PFSK-1 (cell line): ENCODE results near the gene TMPRSS9.

ENCODE experiments used
- FOXP2 ChIP-seq: optimal IDR thresholded peaks from 2 replicates; pipeline ENCODE3; 2011; ENCODE audit warnings: borderline replicate concordance, control low read depth, inconsistent platforms; ENCODE audit not compliant: insufficient read depth; ENCODE audit errors: extremely low read length, extremely low read depth
- POLR2AphosphoS5 ChIP-seq: IDR thresholded peaks from 2 replicates; pipeline ENCODE4 v1.6.1; 2012; ENCODE audit warnings: low read depth, mild to moderate bottlenecking, control low read depth, low read length, moderate library complexity
- REST ChIP-seq, 2 experiments: IDR thresholded peaks; 2 replicates each; pipeline versions ENCODE4 v1.6.1 to v1.8.0; 2011 to 2012; ENCODE audit warnings: low read depth in 2 of 2, low read length in 2 of 2, control low read depth in 1 of 2, inconsistent platforms in 1 of 2, mild to moderate bottlenecking in 1 of 2, moderate library complexity in 1 of 2; ENCODE audit not compliant: insufficient read depth in 1 of 2
- SIN3A ChIP-seq: IDR thresholded peaks from 2 replicates; pipeline ENCODE4 v1.6.1; 2012; ENCODE audit warnings: mild to moderate bottlenecking, low read length, moderate library complexity, borderline replicate concordance; ENCODE audit not compliant: insufficient read depth
- TAF1 ChIP-seq: IDR thresholded peaks from 2 replicates; pipeline ENCODE4 v1.6.1; 2012; ENCODE audit warnings: low read length, control low read depth, borderline replicate concordance; ENCODE audit not compliant: insufficient read depth

TMPRSS9 gene

GRCh38 chr19:2413629-2414028 lies 53.6 kb downstream of the TMPRSS9 start:
- TF ChIP-seq SIN3A (no peak), FOXP2 (no peak), REST (IDR thresholded peaks at IDR 0.05; ENCODE audit: insufficient read depth in 1 of 2, low read depth in 2 of 2, low read length in 2 of 2) (no peak), POLR2AphosphoS5 (0 out of 2 replicates have a peak, but pooled peaks have one; percentile 32), TAF1 (no peak)

GRCh38 chr19:2415281-2415972 lies 55.4 kb downstream of the TMPRSS9 start:
- no peak for TF ChIP-seq REST (IDR thresholded peaks at IDR 0.05; ENCODE audit: insufficient read depth in 1 of 2, low read depth in 2 of 2, low read length in 2 of 2)
- TF ChIP-seq POLR2AphosphoS5 = no peak; the same call in 1 of the 2 replicates
- no peak for TF ChIP-seq SIN3A
- no peak for TF ChIP-seq FOXP2
- no peak for TF ChIP-seq TAF1

GRCh38 chr19:2415973-2416319 lies 55.9 kb downstream of the TMPRSS9 start:
- no peak for TF ChIP-seq TAF1
- 0 out of 2 replicates have a peak, but pooled peaks have one; percentile 17 for TF ChIP-seq POLR2AphosphoS5

GRCh38 chr19:2416321-2417097 lies 56.4 kb downstream of the TMPRSS9 start:
- TF ChIP-seq POLR2AphosphoS5 = peak; percentile 14; the same call in 1 of the 2 replicates
- TF ChIP-seq REST (IDR thresholded peaks at IDR 0.05; ENCODE audit: insufficient read depth in 1 of 2, low read depth in 2 of 2, low read length in 2 of 2) = no peak

- no peak for TF ChIP-seq POLR2AphosphoS5
- no peak for TF ChIP-seq REST (IDR thresholded peaks at IDR 0.05; ENCODE audit: insufficient read depth in 1 of 2, low read depth in 2 of 2, low read length in 2 of 2)
- no peak for TF ChIP-seq FOXP2
- no peak for TF ChIP-seq TAF1
- no peak for TF ChIP-seq SIN3A
Measured at GRCh38 chr19:2417881-2418406, 57.9 kb downstream of the TMPRSS9 start.
